Liver (tissue), 3 donors: ENCODE data around the gene ADAP1.

Experiments
- ATF3 ChIP-seq: IDR thresholded peaks from 2 replicates; pipeline ENCODE4 v1.6.1; 2016; ENCODE audit warnings: antibody characterized with exemption
- CTCF ChIP-seq: fragments of 150-350 bp; IDR thresholded peaks from 2 replicates; pipeline ENCODE4 v1.5.1; 2017; ENCODE audit warnings: improper control_type of control experiment, low read depth, low read length; ENCODE audit not compliant: missing input control
- EGR1 ChIP-seq, 2 donors: IDR thresholded peaks; 2 replicates each; pipeline ENCODE4 v1.6.1; 2016 to 2018; ENCODE audit warnings: antibody characterized with exemption in 2 of 2, low read depth in 2 of 2
- FOXA1 ChIP-seq: IDR thresholded peaks from 2 replicates; pipeline ENCODE4 v1.6.1; 2016; ENCODE audit warnings: antibody characterized with exemption
- GABPA ChIP-seq, 2 donors: IDR thresholded peaks in 1 of 2; conservative IDR thresholded peaks in 1 of 2; 2 replicates each; pipeline ENCODE4 v1.6.1; 2016; ENCODE audit warnings: antibody characterized with exemption in 2 of 2, mild to moderate bottlenecking in 1 of 2, moderate library complexity in 1 of 2
- HNF4G ChIP-seq: IDR thresholded peaks from 2 replicates; pipeline ENCODE4 v1.6.1; 2016; ENCODE audit warnings: antibody characterized with exemption
- JUND ChIP-seq, 2 donors: IDR thresholded peaks; 2 replicates each; pipeline ENCODE4 v1.6.1; 2016; ENCODE audit warnings: antibody characterized with exemption in 2 of 2
- MAX ChIP-seq: IDR thresholded peaks from 2 replicates; pipeline ENCODE4 v1.6.1; 2016; ENCODE audit warnings: antibody characterized with exemption
- RAD21 ChIP-seq, 2 donors: IDR thresholded peaks; 2 replicates each; pipeline ENCODE4 v1.6.1; 2016; ENCODE audit warnings: antibody characterized with exemption in 2 of 2, mild to moderate bottlenecking in 2 of 2
- REST ChIP-seq: IDR thresholded peaks from 2 replicates; pipeline ENCODE4 v1.6.1; 2016; ENCODE audit warnings: antibody characterized with exemption, mild to moderate bottlenecking
- RXRA ChIP-seq, 2 donors: IDR thresholded peaks; 2 replicates each; pipeline ENCODE4 v1.6.1; 2017 to 2018; ENCODE audit warnings: antibody characterized with exemption in 2 of 2, mild to moderate bottlenecking in 1 of 2
- TAF1 ChIP-seq: conservative IDR thresholded peaks from 2 replicates; pipeline ENCODE4 v1.6.1; 2016; ENCODE audit warnings: antibody characterized with exemption, mild to moderate bottlenecking
- YY1 ChIP-seq: IDR thresholded peaks from 2 replicates; pipeline ENCODE4 v1.6.1; 2016; ENCODE audit warnings: antibody characterized with exemption, mild to moderate bottlenecking
- ZBTB33 ChIP-seq: IDR thresholded peaks from 2 replicates; pipeline ENCODE4 v1.6.1; 2016; ENCODE audit warnings: antibody characterized with exemption
- donor health status: healthy.
- donor health status: healthy.

- TF ChIP-seq CTCF (no peak), REST (no peak), TAF1 (no peak), MAX (no peak), RAD21 (IDR thresholded peaks at IDR 0.05) (no peak), EGR1 (IDR thresholded peaks at IDR 0.05; ENCODE audit: low read depth in 2 of 2) (no peak), ATF3 (no peak), JUND (IDR thresholded peaks at IDR 0.05) (no peak), GABPA (IDR thresholded peaks at IDR 0.05 in 1 of 2, conservative IDR thresholded peaks at IDR 0.05 in 1 of 2) (no peak), HNF4G (no peak), YY1 (no peak), RXRA (IDR thresholded peaks at IDR 0.05) (no peak), ZBTB33 (no peak), FOXA1 (no peak)
Measured at GRCh38 chr7:963236-964078, 9.0 kb upstream of the ADAP1 start.
